ENCODE measurements around the gene TXNDC16.

- TF ChIP-seq CTCF (IDR thresholded peaks at IDR 0.05; ENCODE audit: insufficient read depth, low read depth, low read length), result no peak
- no peak for TF ChIP-seq EZH2 (IDR thresholded peaks at IDR 0.05; ENCODE audit: insufficient read depth, low read length)
Measured at GRCh38 chr14:52467515-52468266, 84.6 kb downstream of the TXNDC16 start.

All from astrocyte (in vitro differentiated cells and primary cell).